Right ventricle myocardium superior (tissue), 1 donor: Measurements from ENCODE around the gene WRAP73. TPM values are rescaled to one million over a fixed set of nuclear protein-coding genes. Genes with fewer than 3 reads are reported as not detected.

Source experiments
- ATAC-seq: fragments of 200-7000 bp; cut with Tn5 transposase; one replicate; pipeline ENCODE4 v1.9.1; 2020; ENCODE audit warnings: mild to moderate bottlenecking; ENCODE audit not compliant: poor library complexity
- DNase-seq: peaks from one replicate; pipeline ENCODE4 v3.0.0-alpha.2; 2020
- intact Hi-C: fragments of 100-400 bp; cut with DNase I; formaldehyde crosslinking; loops from one replicate; pipeline ENCODE4 v1.11.2; 2022
- total RNA-seq: library from RNA; stranded (reverse); fragmentation: NEBNext Ultra II Directional; extraction: Animal tissue kit (Norgen Biotek cat#: 25700); gene quantifications from one replicate; pipeline ENCODE4 v1.2.1, GENCODE V29; 2021
- donor health status: DM: no; HTN: yes; CAD: no; lungs with severe emphysema.

The WRAP73 gene
- total RNA-seq, 1 donor from 2014 or later = 10.0 TPM

DNA sequence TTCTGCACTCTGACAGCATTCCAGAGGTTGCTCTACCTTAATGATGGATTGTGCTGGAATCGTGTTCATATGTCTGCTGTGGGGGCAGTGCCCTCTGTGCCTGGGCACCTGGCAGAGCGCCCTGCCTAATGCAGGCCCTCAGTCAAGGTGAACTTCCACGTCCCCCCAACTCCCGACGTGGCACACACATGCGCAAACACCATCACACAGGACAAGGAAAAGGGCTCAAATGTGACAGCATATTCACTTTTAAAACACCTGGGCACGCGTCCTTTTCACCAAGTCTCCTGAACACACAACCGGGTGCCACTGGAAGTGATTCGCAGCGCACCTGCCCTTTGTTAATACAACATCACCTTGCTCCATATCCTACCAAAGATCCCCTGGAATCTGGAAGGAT is 13.4 kb downstream of the WRAP73 start:
- peak; percentile 25 for DNase-seq
- intact Hi-C loops = no loop called here

DNA sequence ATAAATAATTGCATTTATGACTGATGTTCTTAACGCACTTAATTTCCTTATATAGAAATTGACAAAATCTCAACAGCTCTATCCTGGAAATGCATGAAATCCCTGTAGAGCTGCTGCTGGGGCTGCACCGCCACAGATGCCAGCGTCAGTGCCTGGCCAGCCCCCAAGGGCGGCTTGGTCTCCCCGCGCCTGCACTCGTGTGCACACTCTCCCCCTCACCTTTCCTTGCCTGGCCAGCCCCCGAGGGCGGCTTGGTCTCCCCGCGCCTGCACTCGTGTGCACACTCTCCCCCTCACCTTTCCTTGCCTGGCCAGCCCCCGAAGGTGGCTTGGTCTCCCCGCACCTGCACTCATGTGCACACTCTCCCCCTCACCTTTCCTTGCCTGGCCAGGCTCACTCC is 13.8 kb downstream of the WRAP73 start:
- ATAC-seq (no peak), DNase-seq (no peak)
- intact Hi-C loops = no loop called here

More for the DNA sequence above, 13.4 kb downstream of the WRAP73 start:
- no peak for ATAC-seq

GRCh38 chr1:3634059-3634800 is 15.7 kb downstream of the WRAP73 start:
- intact Hi-C loops = no loop called here
- ATAC-seq (no peak), DNase-seq (peak; percentile 30)

DNA sequence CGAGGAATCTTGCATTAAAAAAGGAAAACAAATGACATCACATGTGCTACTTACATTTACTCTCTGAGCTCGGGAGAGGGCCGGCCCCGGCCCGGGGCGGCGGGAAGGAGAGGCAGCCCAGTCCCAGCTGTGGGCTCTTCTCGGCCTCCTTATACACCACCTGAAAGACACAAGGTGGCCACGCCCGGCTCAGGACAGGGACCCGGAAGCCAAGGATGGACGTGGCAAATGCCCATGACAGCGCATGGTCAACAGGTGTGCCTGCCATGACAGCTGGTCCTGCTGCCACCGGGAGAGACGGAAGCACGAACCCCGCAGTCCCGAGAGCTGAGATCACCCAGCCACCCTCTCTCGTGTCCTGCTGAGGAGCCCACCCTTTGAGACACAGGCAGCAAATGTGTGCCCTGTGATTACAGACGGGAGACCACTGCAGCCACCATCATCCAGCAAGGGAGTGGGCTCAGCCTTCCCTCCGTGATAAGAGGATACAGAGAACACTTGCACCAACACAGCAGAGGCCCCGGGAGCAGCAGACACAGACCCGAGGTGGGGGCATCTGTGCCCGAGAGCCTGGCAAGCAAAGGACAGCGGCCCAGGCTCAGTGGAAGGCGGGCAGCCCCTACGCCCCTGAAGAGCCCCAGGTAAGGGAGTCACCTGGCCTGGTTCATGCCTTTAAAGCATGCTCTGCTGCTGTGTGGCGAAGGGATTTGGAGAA is 16.4 kb downstream of the WRAP73 start:
- DNase-seq = peak; percentile 36
- intact Hi-C loops = no loop called here
- no peak for ATAC-seq

DNA sequence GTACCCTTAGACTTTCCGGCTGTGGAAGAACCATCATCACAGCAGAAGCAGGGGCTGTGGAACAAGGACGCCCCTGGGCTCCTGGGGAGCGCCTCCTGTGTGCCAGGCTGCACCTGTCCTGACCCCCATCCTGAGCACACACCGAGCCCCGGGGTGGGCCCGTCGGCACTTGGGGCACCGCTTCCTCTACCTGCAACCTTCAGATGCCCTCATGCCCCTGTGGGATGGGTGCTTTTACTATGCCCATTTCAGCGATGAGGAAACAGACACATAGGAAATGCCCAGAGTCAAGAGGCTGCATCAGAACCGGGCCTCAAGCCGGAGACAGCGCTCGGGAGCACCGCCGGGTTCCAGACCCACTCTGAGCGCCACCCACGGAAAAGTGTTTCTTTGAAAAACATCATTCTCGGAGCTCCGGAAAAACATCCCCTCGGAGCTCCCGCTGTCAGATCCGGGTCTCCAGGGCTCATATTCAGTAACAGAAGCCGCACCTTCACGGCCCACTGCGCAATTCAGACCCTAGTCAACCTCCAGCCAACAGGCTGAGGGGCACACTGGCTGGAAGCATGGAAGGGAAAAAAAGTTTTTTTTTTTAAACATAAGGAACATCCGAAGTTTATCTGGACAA is 17.1 kb downstream of the WRAP73 start:
- intact Hi-C loops = no loop called here
- no peak for ATAC-seq
- peak; percentile 24 for DNase-seq

GRCh38 chr1:3632298-3632697 is 17.6 kb downstream of the WRAP73 start:
- intact Hi-C loops = no loop called here
- no peak for ATAC-seq
- peak; percentile 21 for DNase-seq

- DNase-seq = peak; percentile 39
- ATAC-seq = no peak
- intact Hi-C loops = no loop called here
Observed at GRCh38 chr1:3631320-3632260, 18.3 kb downstream of the WRAP73 start.

- ATAC-seq = no peak
- intact Hi-C loops = no loop called here
- DNase-seq = no peak
Observed at GRCh38 chr1:3630914-3631313, 19.0 kb downstream of the WRAP73 start.

DNA sequence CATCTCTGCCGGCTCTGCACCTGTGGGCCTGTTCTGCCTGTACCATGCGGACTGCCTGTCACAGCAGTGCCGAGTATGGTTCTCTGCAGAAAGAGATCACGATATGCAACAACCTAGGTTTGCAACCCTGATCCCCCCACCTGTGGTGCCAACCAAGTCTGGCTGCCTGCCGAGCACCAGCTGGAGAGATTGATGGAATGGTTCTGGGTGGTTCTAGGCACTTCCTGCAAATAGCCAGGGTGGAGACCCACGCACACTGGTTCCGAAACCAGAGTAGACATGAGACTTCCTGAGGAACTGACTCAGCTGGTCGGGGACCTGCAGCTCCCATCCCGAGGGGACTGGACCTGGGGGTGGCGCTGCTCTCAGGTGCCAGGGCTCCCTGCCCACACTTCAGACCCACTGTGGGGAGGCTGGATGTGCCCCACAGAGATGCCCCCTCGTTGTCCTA is 19.7 kb downstream of the WRAP73 start:
- intact Hi-C loops = no loop called here
- ATAC-seq (no peak), DNase-seq (peak; percentile 22)

GRCh38 chr1:3629561-3630160 is 20.2 kb downstream of the WRAP73 start:
- no peak for ATAC-seq
- intact Hi-C loops = no loop called here
- peak; percentile 13 for DNase-seq

- DNase-seq = no peak
- ATAC-seq = no peak
- intact Hi-C loops = no loop called here
Observed at GRCh38 chr1:3628445-3628844, 21.5 kb downstream of the WRAP73 start.

DNA sequence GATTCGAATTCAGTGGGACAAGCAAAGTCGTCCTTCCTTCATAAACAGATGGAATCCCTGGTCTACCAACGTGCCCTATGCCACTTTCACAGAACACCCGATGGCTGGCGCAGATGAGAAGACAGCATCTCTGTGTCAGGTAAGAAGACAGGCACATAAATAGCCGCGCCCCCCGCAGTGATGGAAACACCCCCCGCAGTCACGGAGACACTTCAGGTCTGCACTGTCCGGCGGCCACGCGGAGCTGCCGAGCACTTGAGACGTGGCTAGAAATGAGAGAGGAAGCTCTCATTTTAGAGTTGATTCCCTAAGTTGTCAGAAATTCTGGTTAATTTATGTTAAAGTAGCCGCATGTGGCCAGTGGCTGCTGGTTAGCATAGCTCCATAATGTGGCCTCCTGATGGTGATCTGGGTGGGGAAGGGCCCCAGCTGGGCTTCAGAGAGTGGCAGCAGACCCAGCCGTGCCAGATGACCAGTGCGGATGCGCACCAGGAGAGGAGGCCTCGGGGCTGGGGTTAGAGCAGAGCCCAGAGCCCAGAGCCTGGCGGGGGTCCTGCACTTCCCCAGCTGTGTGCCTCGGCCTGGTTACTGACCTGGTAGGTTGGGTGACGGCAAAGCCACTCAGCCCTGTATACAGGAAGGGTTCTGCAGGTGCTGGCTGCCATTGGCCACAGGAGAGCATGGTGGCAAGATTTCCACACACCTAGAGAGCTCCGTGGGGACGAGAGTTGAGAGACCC is 22.2 kb downstream of the WRAP73 start:
- ATAC-seq = no peak
- intact Hi-C loops = no loop called here
- DNase-seq = peak; percentile 40

DNA sequence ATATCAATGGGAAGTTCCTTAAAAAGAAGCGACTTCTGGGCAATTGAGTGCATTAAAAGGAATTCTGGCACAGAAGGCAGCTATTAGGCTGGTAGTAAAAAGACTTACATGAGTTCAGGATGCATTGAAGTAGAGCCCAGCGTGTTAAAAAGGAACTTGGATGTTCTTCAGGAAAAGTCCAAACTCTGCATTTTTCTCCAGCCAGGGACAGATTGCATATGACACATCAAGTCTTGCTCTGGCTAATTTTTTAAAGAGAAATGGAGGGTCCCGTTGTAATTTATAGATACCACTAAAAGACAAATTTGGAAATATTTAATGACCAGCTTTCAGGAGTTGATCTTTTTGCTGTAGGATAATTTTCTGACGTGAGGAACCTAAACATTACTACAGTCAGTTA is 23.9 kb downstream of the WRAP73 start:
- intact Hi-C loops = no loop called here
- ATAC-seq = no peak

DNA sequence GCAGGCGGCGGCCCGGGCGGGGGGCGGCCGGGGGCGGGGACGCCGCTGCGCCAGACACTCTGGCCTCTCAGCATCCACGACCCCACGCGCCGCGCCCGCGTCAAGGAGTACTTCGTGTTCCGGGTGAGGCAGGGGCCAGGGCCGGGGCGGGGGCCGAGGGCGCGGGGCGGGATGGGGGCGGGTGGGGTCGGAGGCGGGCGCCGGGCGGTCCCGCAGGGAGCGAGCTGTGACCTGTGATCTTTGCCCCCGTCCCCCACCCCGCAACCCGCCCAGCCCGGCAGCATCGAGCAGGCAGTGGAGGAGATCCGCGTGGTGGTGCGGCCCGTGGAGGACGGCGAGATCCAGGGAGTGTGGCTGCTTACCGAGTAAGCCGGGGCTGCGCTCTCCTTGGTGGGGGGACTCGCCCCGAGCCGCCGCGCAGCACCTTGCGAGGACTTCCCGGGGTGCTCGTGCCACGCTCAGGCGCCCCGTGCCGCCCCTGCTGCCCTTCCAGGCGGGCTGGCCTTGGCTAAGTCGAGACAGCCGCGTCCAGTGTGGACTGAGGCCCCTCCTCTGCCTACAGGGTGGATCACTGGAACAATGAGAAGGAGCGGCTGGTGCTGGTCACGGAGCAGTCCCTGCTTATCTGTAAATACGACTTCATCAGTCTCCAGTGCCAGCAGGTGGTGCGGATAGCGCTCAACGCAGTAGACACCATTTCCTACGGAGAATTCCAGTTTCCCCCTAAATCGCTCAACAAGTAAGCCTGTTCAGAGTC is 24.6 kb downstream of the WRAP73 start:
- intact Hi-C loops = no loop called here
- peak; percentile 47 for DNase-seq
- no peak for ATAC-seq

More for the DNA sequence above, 23.9 kb downstream of the WRAP73 start:
- DNase-seq = no peak

- ATAC-seq = peak; percentile 98
- DNase-seq = peak; percentile 100
- intact Hi-C loops = no loop called here
Observed at GRCh38 chr1:3624200-3625136, 25.4 kb downstream of the WRAP73 start, which contains the start of gene TPRG1L. Gene TPRG1L (plus strand): TSS chr1:3625015. CDS start chr1:3625073, 58 bp downstream.
